ENCODE results near the gene PDZRN4. TPM values are rescaled to one million over a fixed set of nuclear protein-coding genes. Genes with fewer than 3 reads are reported as not detected.

PDZRN4 gene
- total and polyA plus RNA-seq, 2 of the 4 experiments (the other 2 are of a cell fraction) = not detected

- Histone ChIP-seq H3K9ac (ENCODE audit: low read depth, low read length) (no peak overlapping the region), H3K36me3 (ENCODE audit: control insufficient read depth, insufficient read depth, low read length) (no peaks in the 10 kb centered on the region), H2AK9ac (replicated peaks; ENCODE audit: low read depth, low read length, poor library complexity) (no peak overlapping the region), H3K4ac (ENCODE audit: low read depth, low read length) (no peak overlapping the region), H4K8ac (ENCODE audit: low read depth in 2 of 2, low read length in 2 of 2) (no peak overlapping the region), H4K91ac (ENCODE audit: insufficient read depth, low read depth, low read length) (no peak overlapping the region), H2BK5ac (ENCODE audit: low read depth, low read length, poor library complexity, severe bottlenecking) (no peak overlapping the region), H3K23ac (ENCODE audit: low read depth, low read length) (no peak overlapping the region), H4K5ac (ENCODE audit: low read depth, low read length) (no peak overlapping the region), H3K9me3 (ENCODE audit: control insufficient read depth, insufficient read depth, low read length) (no peaks in the 10 kb centered on the region), H4K20me1 (ENCODE audit: insufficient read depth, low read length) (no peaks in the 10 kb centered on the region), H3K18ac (ENCODE audit: low read depth, low read length) (no peak overlapping the region), H2BK20ac (ENCODE audit: low read depth, low read length) (no peak overlapping the region), H2BK120ac (ENCODE audit: low read depth, low read length) (no peak overlapping the region), H3K27ac (ENCODE audit: insufficient read depth, low read length) (no peak overlapping the region), H2AK5ac (ENCODE audit: low read depth, low read length) (no peak overlapping the region), H3K79me1 (ENCODE audit: low read depth in 1 of 2, low read length in 2 of 2) (no peaks in the 10 kb centered on the region), H3K56ac (ENCODE audit: extremely low read depth, insufficient read depth, low read length) (no peak overlapping the region), H3K9me1 (ENCODE audit: insufficient read depth, low read length) (no peaks in the 10 kb centered on the region), H3K4me2 (ENCODE audit: low read depth, low read length) (no peak overlapping the region), H3K4me1 (ENCODE audit: control insufficient read depth, insufficient read depth, low read length) (no peaks in the 10 kb centered on the region), H3K27me3 (ENCODE audit: control insufficient read depth, insufficient read depth, low read length) (no peaks in the 10 kb centered on the region), H2BK15ac (ENCODE audit: low read depth, low read length) (no peak overlapping the region), H3K14ac (replicated peaks; ENCODE audit: low read depth, low read length) (no peak overlapping the region), H2AFZ (replicated peaks; ENCODE audit: low read length, poor library complexity) (no peak overlapping the region), H3K4me3 (ENCODE audit: insufficient read depth, low read depth, low read length) (no peak overlapping the region)
- no CpG with 5 or more reads among the region's 1 CpG for WGBS, 2 experiments (ENCODE audit: extremely low coverage in 2 of 2, insufficient read length in 1 of 2)
- TF ChIP-seq MAZ (IDR thresholded peaks at IDR 0.05; ENCODE audit: borderline replicate concordance, low read depth, low read length) (no peak), CEBPB (IDR thresholded peaks at IDR 0.05; ENCODE audit: low read depth, low read length) (no peak), NFE2L2 (IDR thresholded peaks at IDR 0.05; ENCODE audit: low read depth, low read length) (no peak), ELK1 (IDR thresholded peaks at IDR 0.05; ENCODE audit: borderline replicate concordance, low read depth, low read length) (no peak), FOS (IDR thresholded peaks at IDR 0.05; ENCODE audit: low read depth, low read length) (no peak), CHD1 (IDR thresholded peaks at IDR 0.05; ENCODE audit: low read depth, low read length) (no peak), USF2 (IDR thresholded peaks at IDR 0.05; ENCODE audit: low read depth, low read length) (no peak), RCOR1 (IDR thresholded peaks at IDR 0.05; ENCODE audit: insufficient replicate concordance, low read length) (no peak), POLR2A (IDR thresholded peaks at IDR 0.05; ENCODE audit: low read depth, low read length) (no peak)
- intact Hi-C loops (cut with micrococcal nuclease) (no loop called here), dilution Hi-C loops (cut with HindIII; ENCODE audit: low sequenced_read_pairs, unreplicated experiment) (no loop called here), in situ Hi-C loops (cut with MboI; ENCODE audit: low sequenced_read_pairs) (no loop called here)
- ChIA-PET CTCF (no interaction called here), POLR2A (ENCODE audit: unreplicated experiment) (no interaction called here)
- DNase-seq (no peak), ATAC-seq (ENCODE audit: low read depth) (no peak)
- no TSS peak for BruUV-seq (replicated peaks)
These were observed 42.6 kb downstream of the PDZRN4 start for GRCh38 chr12:41230756-41231155.

Data from IMR-90 (cell line).